CD4-positive, alpha-beta T cell (primary cell): ENCODE data around the gene TEX22. TPM values are rescaled to one million over a fixed set of nuclear protein-coding genes. Genes with fewer than 3 reads are reported as not detected.

ENCODE experiments used
- ATAC-seq: fragments of 200-7000 bp; cut with Tn5 transposase; one replicate; pipeline ENCODE4 v1.10.0; 2022; ENCODE audit warnings: mild to moderate bottlenecking; ENCODE audit not compliant: poor library complexity
- CTCF ChIA-PET: fragments of 350-600 bp; sonication (Branson Sonifier 250); formaldehyde crosslinking; loops from one replicate; lab custom pipeline; 2021; ENCODE audit warnings: antibody characterized with exemption, inconsistent platforms; lab: Charles Lee
- POLR2A ChIA-PET: fragments of 350-600 bp; sonication (Branson Sonifier 250); formaldehyde crosslinking; loops from one replicate; lab custom pipeline; 2021; ENCODE audit warnings: antibody characterized with exemption, inconsistent platforms; lab: Charles Lee
- DNase-seq, 14 experiments: peaks; one replicate each; pipeline ENCODE4 v3.0.0-alpha.2; 2013 to 2020; ENCODE audit warnings: mixed read lengths in 2 of 14
- H3K27ac ChIP-seq, 2 donors: one replicate each; pipeline versions ENCODE4 v1.5.1 to v1.7.0; 2013; ENCODE audit warnings: low read length in 2 of 2, low read depth in 1 of 2, mild to moderate bottlenecking in 1 of 2
- H3K27me3 ChIP-seq, 2 experiments: 1 replicate in 1 of 2; 2 replicates in 1 of 2; pipeline versions ENCODE4 v1.6.1 to v1.7.0; 2013; ENCODE audit warnings: low read length in 2 of 2, control low read depth in 1 of 2, mild to moderate bottlenecking in 1 of 2, moderate library complexity in 1 of 2; ENCODE audit not compliant: insufficient read depth in 2 of 2, control insufficient read depth in 1 of 2
- H3K36me3 ChIP-seq: one replicate; pipeline ENCODE4 v1.6.1; 2013; ENCODE audit warnings: low read length, control low read depth; ENCODE audit not compliant: insufficient read depth
- H3K4me1 ChIP-seq: one replicate; pipeline ENCODE4 v1.6.1; 2013; ENCODE audit warnings: low read length, control low read depth; ENCODE audit not compliant: insufficient read depth
- H3K4me3 ChIP-seq: one replicate; pipeline ENCODE4 v1.5.1; 2013; ENCODE audit warnings: mild to moderate bottlenecking, low read length, moderate library complexity
- H3K9me3 ChIP-seq, 2 experiments: 1 replicate in 1 of 2; 2 replicates in 1 of 2; pipeline versions ENCODE4 v1.6.1 to v1.7.0; 2013; ENCODE audit warnings: low read length in 2 of 2, mild to moderate bottlenecking in 2 of 2, control low read depth in 1 of 2, moderate library complexity in 1 of 2; ENCODE audit not compliant: control insufficient read depth in 1 of 2, insufficient read depth in 1 of 2
- H3K27ac Mint-ChIP-seq: one replicate; pipeline ENCODE4 v1.8.0; 2020; ENCODE audit warnings: mixed read lengths
- H3K27me3 Mint-ChIP-seq: one replicate; pipeline ENCODE4 v1.8.0; 2021; ENCODE audit warnings: mixed read lengths
- H3K36me3 Mint-ChIP-seq: one replicate; pipeline ENCODE4 v1.8.0; 2021; ENCODE audit warnings: low read depth, mixed read lengths
- H3K4me1 Mint-ChIP-seq: one replicate; pipeline ENCODE4 v1.8.0; 2021; ENCODE audit warnings: low read depth, mixed read lengths
- H3K4me3 Mint-ChIP-seq: one replicate; pipeline ENCODE4 v1.8.0; 2020; ENCODE audit warnings: mild to moderate bottlenecking, mixed read lengths
- H3K9me3 Mint-ChIP-seq: one replicate; pipeline ENCODE4 v1.8.0; 2020; ENCODE audit warnings: mixed read lengths
- CTCF ChIP-seq: fragments of 200-600 bp; IDR thresholded peaks from one replicate; pipeline ENCODE4 v1.8.0; 2022; ENCODE audit warnings: antibody characterized with exemption, mild to moderate bottlenecking
- intact Hi-C, 2 experiments: fragments of 100-400 bp; cut with DNase I in 1 of 2; cut with micrococcal nuclease in 1 of 2; formaldehyde crosslinking; loops; one replicate each; pipeline versions ENCODE4 v1.15.1 to v1.9.0; 2023 to 2025; cut with DNase I, micrococcal nuclease
- total RNA-seq, 174 experiments: library from RNA in 2 of 174; stranded (reverse) in 2 of 174; gene quantifications; one replicate each; pipeline ENCODE4 v1.2.3 and lab custom pipeline; 2021 to 2026

The TEX22 gene
- total RNA-seq, 2 experiments from 2014 or later: 1.3 to 2.8 TPM

GRCh38 chr14:105363847-105364708 is 34.3 kb upstream of the TEX22 start:
- TF ChIP-seq CTCF: no peak
- Histone ChIP-seq H3K9me3 (no peaks in the 10 kb centered on the region), H3K4me3 (no peak overlapping the region), H3K27ac (no peak overlapping the region), H3K4me1 (peaks cover 7% of the 10 kb centered on the region), H3K27me3 (no peaks in the 10 kb centered on the region), H3K36me3 (peaks cover 17% of the 10 kb centered on the region)
- ChIA-PET POLR2A (no interaction called here), CTCF (no interaction called here)
- Mint-ChIP-seq H3K27me3 (no peaks in the 10 kb centered on the region), H3K27ac (no peak overlapping the region), H3K36me3 (no peaks in the 10 kb centered on the region), H3K4me3 (peak overlapping the region; percentile 9), H3K9me3 (no peaks in the 10 kb centered on the region), H3K4me1 (peaks cover 13% of the 10 kb centered on the region)
- intact Hi-C loops: no loop called here
- DNase-seq (peak in 13 of 14 experiments; percentile 14 to 64 (median 40)), ATAC-seq (peak; percentile 91)

GRCh38 chr14:105365101-105365500 is 33.2 kb upstream of the TEX22 start:
- peaks cover 18% of the 10 kb centered on the region for H3K36me3 ChIP-seq
- Mint-ChIP-seq H3K4me1 (peaks cover 13% of the 10 kb centered on the region), H3K9me3 (no peaks in the 10 kb centered on the region), H3K27me3 (no peaks in the 10 kb centered on the region), H3K36me3 (no peaks in the 10 kb centered on the region), H3K4me3 (no peak overlapping the region), H3K27ac (no peak overlapping the region)
- no peak for ATAC-seq
- intact Hi-C loops: no loop called here
- H3K4me3 ChIP-seq: no peak overlapping the region
- DNase-seq: no peak
- H3K27ac ChIP-seq: no peak overlapping the region
- H3K9me3 ChIP-seq: no peaks in the 10 kb centered on the region
- H3K27me3 ChIP-seq: no peaks in the 10 kb centered on the region
- ChIA-PET POLR2A (no interaction called here), CTCF (no interaction called here)
- no peak for TF ChIP-seq CTCF
- H3K4me1 ChIP-seq: peaks cover 7% of the 10 kb centered on the region

- Histone ChIP-seq H3K4me3 (no peak overlapping the region), H3K9me3 (no peaks in the 10 kb centered on the region), H3K27ac (no peak overlapping the region), H3K27me3 (no peaks in the 10 kb centered on the region), H3K4me1 (peaks cover 9% of the 10 kb centered on the region), H3K36me3 (peaks cover 18% of the 10 kb centered on the region)
- Mint-ChIP-seq H3K9me3 (no peaks in the 10 kb centered on the region), H3K36me3 (peaks cover 2% of the 10 kb centered on the region), H3K27me3 (no peaks in the 10 kb centered on the region), H3K4me3 (no peak overlapping the region), H3K27ac (no peak overlapping the region), H3K4me1 (peaks cover 15% of the 10 kb centered on the region)
- ChIA-PET CTCF (interaction anchor here (0.9 kb wide), 1 partner anchor 162 kb away, joined by 3 read pairs; no protein-coding TSS in a partner anchor), POLR2A (no interaction called here)
- DNase-seq: no peak
- intact Hi-C loops: no loop called here
- no peak for ATAC-seq
- TF ChIP-seq CTCF: no peak
Observed at GRCh38 chr14:105365681-105366080, 32.7 kb upstream of the TEX22 start.
